Lower leg skin (tissue), 3 donors: ENCODE results near the gene PCDH9.

Source experiments
- POLR2A ChIP-seq, 2 donors: fragments of 450-650 bp; IDR thresholded peaks; one replicate each; pipeline ENCODE4 v1.6.1; 2016 to 2017; ENCODE audit warnings: antibody characterized with exemption in 2 of 2, mild to moderate bottlenecking in 1 of 2, moderate library complexity in 1 of 2
- TF ChIP-seq, protein P1 (sequence below), 3 donors: fragments of 450-650 bp; IDR thresholded peaks; one replicate each; pipeline ENCODE4 v1.5.1; 2016; ENCODE audit warnings: antibody characterized with exemption in 3 of 3, mild to moderate bottlenecking in 3 of 3, moderate library complexity in 2 of 3

DNA sequence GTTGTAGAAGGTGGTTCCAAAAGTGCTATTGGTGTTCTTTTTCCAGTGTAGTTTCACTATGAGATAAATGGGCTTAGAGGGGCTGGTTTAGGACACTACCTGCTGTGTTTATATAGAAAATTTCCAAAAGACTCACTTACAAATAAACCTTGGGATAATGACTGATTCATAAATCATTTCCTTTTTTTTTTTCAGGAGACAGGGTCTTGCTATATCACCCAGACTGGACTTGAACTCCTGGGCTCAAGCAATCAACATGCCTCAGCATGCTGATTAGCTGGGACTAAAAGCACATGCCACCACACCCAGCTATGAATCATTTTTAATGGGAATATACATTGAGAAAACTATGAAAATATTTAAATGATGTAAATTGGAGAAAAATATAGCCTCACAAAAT is 376.6 kb downstream of the PCDH9 start:
- no peak for TF ChIP-seq POLR2A (IDR thresholded peaks at IDR 0.05)
- TF ChIP-seq, protein P1, sequence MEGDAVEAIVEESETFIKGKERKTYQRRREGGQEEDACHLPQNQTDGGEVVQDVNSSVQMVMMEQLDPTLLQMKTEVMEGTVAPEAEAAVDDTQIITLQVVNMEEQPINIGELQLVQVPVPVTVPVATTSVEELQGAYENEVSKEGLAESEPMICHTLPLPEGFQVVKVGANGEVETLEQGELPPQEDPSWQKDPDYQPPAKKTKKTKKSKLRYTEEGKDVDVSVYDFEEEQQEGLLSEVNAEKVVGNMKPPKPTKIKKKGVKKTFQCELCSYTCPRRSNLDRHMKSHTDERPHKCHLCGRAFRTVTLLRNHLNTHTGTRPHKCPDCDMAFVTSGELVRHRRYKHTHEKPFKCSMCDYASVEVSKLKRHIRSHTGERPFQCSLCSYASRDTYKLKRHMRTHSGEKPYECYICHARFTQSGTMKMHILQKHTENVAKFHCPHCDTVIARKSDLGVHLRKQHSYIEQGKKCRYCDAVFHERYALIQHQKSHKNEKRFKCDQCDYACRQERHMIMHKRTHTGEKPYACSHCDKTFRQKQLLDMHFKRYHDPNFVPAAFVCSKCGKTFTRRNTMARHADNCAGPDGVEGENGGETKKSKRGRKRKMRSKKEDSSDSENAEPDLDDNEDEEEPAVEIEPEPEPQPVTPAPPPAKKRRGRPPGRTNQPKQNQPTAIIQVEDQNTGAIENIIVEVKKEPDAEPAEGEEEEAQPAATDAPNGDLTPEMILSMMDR (IDR thresholded peaks at IDR 0.05): no peak
